Kidney epithelial cell (primary cell): ENCODE results near the gene TSPOAP1. TPM values are rescaled to one million over a fixed set of nuclear protein-coding genes. Genes with fewer than 3 reads are reported as not detected.

Experiments
- DNase-seq: peaks from one replicate; pipeline ENCODE4 v3.0.0-alpha.2; 2010; ENCODE audit warnings: low read depth
- H3K27me3 ChIP-seq: 2 replicates; pipeline ENCODE4 v1.6.0; 2011; ENCODE audit warnings: low read length; ENCODE audit not compliant: control insufficient read depth, insufficient read depth
- H3K36me3 ChIP-seq: 2 replicates; pipeline ENCODE4 v1.5.1; 2011; ENCODE audit warnings: low read length; ENCODE audit not compliant: control insufficient read depth, insufficient read depth
- H3K4me3 ChIP-seq: 2 replicates; pipeline ENCODE4 v1.5.1; 2011; ENCODE audit warnings: low read depth, mild to moderate bottlenecking, control low read depth, low read length
- CTCF ChIP-seq: IDR thresholded peaks from 2 replicates; pipeline ENCODE4 v1.5.1; 2011; ENCODE audit warnings: mild to moderate bottlenecking, moderate library complexity, low read length, control low read depth, inconsistent platforms; ENCODE audit not compliant: insufficient read depth, poor library complexity, severe bottlenecking
- total RNA-seq: library from RNA; depleted of rRNA; stranded (reverse); fragments of >200 nt; gene quantifications from 2 replicates; pipeline ENCODE4 v1.2.3, GENCODE V29; 2015

The TSPOAP1 gene
- total RNA-seq, 1 donor from 2014 or later = 9.4 TPM

GRCh38 chr17:58309918-58310259, 18.7 kb downstream of the TSPOAP1 start:
- Histone ChIP-seq H3K4me3 (no peak overlapping the region), H3K36me3 (no peaks in the 10 kb centered on the region), H3K27me3 (no peaks in the 10 kb centered on the region)
- TF ChIP-seq CTCF = no peak
- DNase-seq = no peak

GRCh38 chr17:58308985-58309917, 19.3 kb downstream of the TSPOAP1 start:
- no peak for TF ChIP-seq CTCF
- no peaks in the 10 kb centered on the region for H3K27me3 ChIP-seq

GRCh38 chr17:58308173-58308984, 20.2 kb downstream of the TSPOAP1 start:
- no peak overlapping the region for H3K4me3 ChIP-seq
- H3K36me3 ChIP-seq = no peaks in the 10 kb centered on the region
- no peaks in the 10 kb centered on the region for H3K27me3 ChIP-seq
- DNase-seq = no peak
- TF ChIP-seq CTCF = peak; percentile 37

More at GRCh38 chr17:58308985-58309917, 19.3 kb downstream of the TSPOAP1 start:
- DNase-seq = no peak
- Histone ChIP-seq H3K36me3 (no peaks in the 10 kb centered on the region), H3K4me3 (no peak overlapping the region)

- Histone ChIP-seq H3K36me3 (no peaks in the 10 kb centered on the region), H3K27me3 (no peaks in the 10 kb centered on the region), H3K4me3 (no peak overlapping the region)
- no peak for DNase-seq
- no peak for TF ChIP-seq CTCF
Observed at GRCh38 chr17:58307468-58308172, 21.0 kb downstream of the TSPOAP1 start.

GRCh38 chr17:58306131-58306951, 22.3 kb downstream of the TSPOAP1 start:
- no peak for DNase-seq
- Histone ChIP-seq H3K27me3 (peaks cover under 1% of the 10 kb centered on the region), H3K36me3 (no peaks in the 10 kb centered on the region), H3K4me3 (no peak overlapping the region)
- no peak for TF ChIP-seq CTCF
